SK-N-SH treated with all-trans-retinoic acid at 6 μM for 48 hours (cell line): ENCODE data around the gene JARID2.

Source experiments
- ATAC-seq: fragments of 200-7000 bp; cut with Tn5 transposase; 3 replicates; pipeline ENCODE4 v1.9.1; 2020; ENCODE audit warnings: mild to moderate bottlenecking, moderate library complexity
- ARNTL ChIP-seq: fragments of 450-650 bp; formaldehyde crosslinking; IDR thresholded peaks from 2 replicates; pipeline ENCODE4 v1.5.0; 2020; ENCODE audit warnings: low read depth, mild to moderate bottlenecking, moderate library complexity, borderline replicate concordance
- BACH2 ChIP-seq: fragments of 250-450 bp; sonication (Bioruptor Pico); IDR thresholded peaks from 2 replicates; pipeline ENCODE4 v1.9.0; 2021; ENCODE audit warnings: mild to moderate bottlenecking, borderline replicate concordance
- CSDC2 ChIP-seq: fragments of 250-450 bp; sonication (Bioruptor Pico); IDR thresholded peaks from 2 replicates; pipeline ENCODE4 v1.5.0; 2020; ENCODE audit warnings: mild to moderate bottlenecking, moderate library complexity
- CSRNP3 ChIP-seq: fragments of 250-450 bp; sonication (Bioruptor Pico); IDR thresholded peaks from 2 replicates; pipeline ENCODE4 v1.5.1; 2021; ENCODE audit warnings: mild to moderate bottlenecking, moderate library complexity
- ESRRG ChIP-seq: fragments of 250-450 bp; sonication (Bioruptor Pico); IDR thresholded peaks from 2 replicates; pipeline ENCODE4 v1.6.1; 2021; ENCODE audit warnings: mild to moderate bottlenecking
- GLIS3 ChIP-seq: fragments of 250-450 bp; sonication (Bioruptor Pico); IDR thresholded peaks from 2 replicates; pipeline ENCODE4 v1.5.0; 2020; ENCODE audit warnings: mild to moderate bottlenecking, moderate library complexity
- ISL1 ChIP-seq: fragments of 250-450 bp; sonication (Bioruptor Pico); IDR thresholded peaks from 2 replicates; pipeline ENCODE4 v2.1.2; 2022; ENCODE audit warnings: mild to moderate bottlenecking, moderate library complexity
- OSR1 ChIP-seq: fragments of 250-450 bp; sonication (Bioruptor Pico); IDR thresholded peaks from 2 replicates; pipeline ENCODE4 v1.8.0; 2022; ENCODE audit warnings: moderate library complexity, mild to moderate bottlenecking, inconsistent platforms
- PATZ1 ChIP-seq: fragments of 250-450 bp; sonication (Bioruptor Pico); IDR thresholded peaks from 2 replicates; pipeline ENCODE4 v1.8.0; 2020; ENCODE audit warnings: mild to moderate bottlenecking, moderate library complexity, borderline replicate concordance
- POU6F1 ChIP-seq: fragments of 250-450 bp; sonication (Bioruptor Pico); IDR thresholded peaks from 2 replicates; pipeline ENCODE4 v1.8.0; 2021; ENCODE audit warnings: low read depth, mild to moderate bottlenecking, moderate library complexity, borderline replicate concordance
- PPARA ChIP-seq: fragments of 250-450 bp; sonication (Bioruptor Pico); IDR thresholded peaks from 2 replicates; pipeline ENCODE4 v1.5.0; 2020; ENCODE audit warnings: mild to moderate bottlenecking, borderline replicate concordance
- RARB ChIP-seq: fragments of 250-450 bp; sonication (Bioruptor Pico); IDR thresholded peaks from 2 replicates; pipeline ENCODE4 v1.8.0; 2021; ENCODE audit warnings: mild to moderate bottlenecking, moderate library complexity
- TCF4 ChIP-seq: fragments of 250-450 bp; sonication (Bioruptor Pico); IDR thresholded peaks from 2 replicates; pipeline ENCODE4 v1.8.0; 2021; ENCODE audit warnings: mild to moderate bottlenecking, moderate library complexity, borderline replicate concordance
- TOX ChIP-seq: fragments of 250-450 bp; sonication (Bioruptor Pico); IDR thresholded peaks from 2 replicates; pipeline ENCODE4 v1.8.0; 2021; ENCODE audit warnings: mild to moderate bottlenecking, moderate library complexity, borderline replicate concordance
- TSHZ2 ChIP-seq: fragments of 250-450 bp; sonication (Bioruptor Pico); IDR thresholded peaks from 2 replicates; pipeline ENCODE4 v1.5.0; 2020; ENCODE audit warnings: mild to moderate bottlenecking, moderate library complexity
- ZFP30 ChIP-seq: fragments of 450-650 bp; formaldehyde crosslinking; IDR thresholded peaks from 2 replicates; pipeline ENCODE4 v1.5.0; 2022; ENCODE audit warnings: mild to moderate bottlenecking, moderate library complexity
- ZNF8 ChIP-seq: fragments of 450-650 bp; formaldehyde crosslinking; IDR thresholded peaks from 2 replicates; pipeline ENCODE4 v1.5.0; 2020; ENCODE audit warnings: mild to moderate bottlenecking, moderate library complexity

The JARID2 gene

GRCh38 chr6:15257357-15258132 is 11.7 kb downstream of the JARID2 start:
- TF ChIP-seq POU6F1 (CRISPR knock-in tag) = no peak
- TF ChIP-seq CSRNP3 (CRISPR knock-in tag) = no peak
- no peak for TF ChIP-seq TSHZ2 (CRISPR knock-in tag)
- TF ChIP-seq ZFP30 (CRISPR knock-in tag) = no peak
- no peak for TF ChIP-seq ESRRG (CRISPR knock-in tag)
- no peak for TF ChIP-seq TOX (CRISPR knock-in tag)
- no peak for TF ChIP-seq PPARA (CRISPR knock-in tag)
- TF ChIP-seq CSDC2 (CRISPR knock-in tag) = no peak
- no peak for ATAC-seq

- no peak for TF ChIP-seq PPARA (CRISPR knock-in tag)
- 0 out of 2 replicates have a peak, but pooled peaks have one; percentile 12 for TF ChIP-seq ISL1 (CRISPR knock-in tag)
- TF ChIP-seq RARB = no peak
- TF ChIP-seq ARNTL (CRISPR knock-in tag) = no peak
- TF ChIP-seq GLIS3 (CRISPR knock-in tag) = no peak
- peak; percentile 15; the same call in 2 of the 3 replicates for ATAC-seq
Observed at GRCh38 chr6:15259766-15260098, 13.9 kb downstream of the JARID2 start.

- no peak for TF ChIP-seq TOX (CRISPR knock-in tag)
- TF ChIP-seq TSHZ2 (CRISPR knock-in tag) = no peak
- no peak for TF ChIP-seq ZNF8 (CRISPR knock-in tag)
- TF ChIP-seq ZFP30 (CRISPR knock-in tag) = no peak
- TF ChIP-seq OSR1 (CRISPR knock-in tag) = no peak
- TF ChIP-seq PPARA (CRISPR knock-in tag) = no peak
- no peak for TF ChIP-seq TCF4 (CRISPR knock-in tag)
- no peak for TF ChIP-seq PATZ1 (CRISPR knock-in tag)
- no peak for TF ChIP-seq CSDC2 (CRISPR knock-in tag)
- TF ChIP-seq CSRNP3 (CRISPR knock-in tag) = no peak
- no peak for TF ChIP-seq ISL1 (CRISPR knock-in tag)
- TF ChIP-seq BACH2 (CRISPR knock-in tag) = no peak
- peak; percentile 56 for ATAC-seq
Observed at GRCh38 chr6:15260099-15260821, 14.4 kb downstream of the JARID2 start.
